HepG2 (cell line): ENCODE measurements around the gene PSMA7. TPM values are rescaled to one million over a fixed set of nuclear protein-coding genes. Genes with fewer than 3 reads are reported as not detected.

Source experiments
- ATAC-seq: fragments of 200-7000 bp; cut with Tn5 transposase; 3 replicates; pipeline ENCODE4 v1.9.1; 2020; ENCODE audit warnings: mild to moderate bottlenecking, moderate library complexity
- BruUV-seq: library from RNA; stranded (reverse); fragments of 400-500 nt; replicated peaks from 2 replicates; lab custom pipeline; 2021; lab: Mats Ljungman, UMichigan
- CTCF ChIA-PET: fragments of 300-600 bp; formaldehyde crosslinking; extraction: SDS; loops from one replicate; lab custom pipeline; 2021; ENCODE audit warnings: low total read pairs, inconsistent platforms, low intra/inter-chr PET ratio; lab: Yijun Ruan, JAX
- POLR2A ChIA-PET: fragments of 350-600 bp; sonication (Branson Sonifier 250); formaldehyde crosslinking; loops from one replicate; lab custom pipeline; 2020; ENCODE audit warnings: antibody characterized with exemption, inconsistent platforms; lab: Yijun Ruan, JAX
- DNase-seq: peaks from one replicate; pipeline ENCODE4 v3.0.0-alpha.2; 2015; ENCODE audit warnings: low spot score
- FAIRE-seq: peaks from 3 replicates; lab custom pipeline; 2011; peaks lifted over from hg19 to GRCh38; lab: Jason Lieb, UNC
- H2AFZ ChIP-seq: one replicate; pipeline ENCODE4 v1.6.1; 2011; ENCODE audit warnings: low read length, inconsistent platforms
- H3K27ac ChIP-seq: fragments of 300-600 bp; 3 replicates; pipeline ENCODE4 v1.8.0; 2011; ENCODE audit warnings: mixed run types, mild to moderate bottlenecking, mixed read lengths, low read length, inconsistent platforms; ENCODE audit not compliant: insufficient read depth; ENCODE audit errors: extremely low read length
- H3K27me3 ChIP-seq, 2 experiments: fragments of 200-600 bp in 1 of 2; 2 replicates in 1 of 2; 3 replicates in 1 of 2; pipeline versions ENCODE4 v1.6.0 to v1.8.0; 2011; ENCODE audit warnings: low read length in 2 of 2, mild to moderate bottlenecking in 2 of 2, moderate library complexity in 2 of 2, inconsistent platforms in 1 of 2; ENCODE audit not compliant: insufficient read depth in 2 of 2, control insufficient read depth in 1 of 2
- H3K36me3 ChIP-seq, 2 experiments: fragments of 200-600 bp in 1 of 2; replicated peaks in 1 of 2; 2 replicates in 1 of 2; 3 replicates in 1 of 2; pipeline versions ENCODE4 v1.5.1 to v1.8.0; 2011; ENCODE audit warnings: low read length in 2 of 2, inconsistent platforms in 1 of 2; ENCODE audit not compliant: insufficient read depth in 2 of 2, control insufficient read depth in 1 of 2
- H3K4me1 ChIP-seq: 2 replicates; pipeline ENCODE4 v1.5.1; 2012; ENCODE audit warnings: low read length, inconsistent platforms; ENCODE audit not compliant: insufficient read depth
- H3K4me2 ChIP-seq: 2 replicates; pipeline ENCODE4 v1.6.0; 2011; ENCODE audit warnings: low read depth, low read length, inconsistent platforms
- H3K4me3 ChIP-seq, 3 experiments: fragments of 200-600 bp in 1 of 3; sonication (generic), shearing (Covaris generic) in 1 of 3; replicated peaks in 1 of 3; 2 replicates each; pipeline ENCODE4 v1.5.1; 2011 to 2016; ENCODE audit warnings: low read length in 3 of 3, inconsistent platforms in 2 of 3, low read depth in 2 of 3, mild to moderate bottlenecking in 2 of 3, control low read depth in 1 of 3, mixed read lengths in 1 of 3; ENCODE audit not compliant: insufficient read depth in 1 of 3
- H3K79me2 ChIP-seq: one replicate; pipeline ENCODE4 v1.6.1; 2011; ENCODE audit warnings: low read length, inconsistent platforms; ENCODE audit not compliant: insufficient read depth
- H3K9ac ChIP-seq: 2 replicates; pipeline ENCODE4 v1.6.0; 2011; ENCODE audit warnings: mild to moderate bottlenecking, low read depth, low read length, inconsistent platforms; ENCODE audit not compliant: insufficient read depth
- H3K9me3 ChIP-seq: 2 replicates; pipeline ENCODE4 v1.5.1; 2012; ENCODE audit warnings: mild to moderate bottlenecking, low read length
- H4K20me1 ChIP-seq: 2 replicates; pipeline ENCODE4 v1.6.0; 2011; ENCODE audit warnings: inconsistent platforms, mild to moderate bottlenecking, low read length, moderate library complexity; ENCODE audit not compliant: insufficient read depth
- FIP1L1 ChIP-seq: fragments of 200-400 bp; formaldehyde crosslinking; IDR thresholded peaks from 2 replicates; pipeline ENCODE4 v1.6.1; 2018; ENCODE audit warnings: low read depth, mild to moderate bottlenecking, low read length, moderate library complexity, borderline replicate concordance; ENCODE audit not compliant: insufficient read depth
- GMEB1 ChIP-seq: sonication (generic); formaldehyde crosslinking; IDR thresholded peaks from 2 replicates; pipeline ENCODE4 v1.5.1; 2020; ENCODE audit warnings: missing genetic modification reagents, mild to moderate bottlenecking, borderline replicate concordance
- ISL2 ChIP-seq: sonication (generic); formaldehyde crosslinking; IDR thresholded peaks from 2 replicates; pipeline ENCODE4 v1.5.0; 2020; ENCODE audit warnings: missing genetic modification reagents
- KDM4B ChIP-seq: sonication (generic); formaldehyde crosslinking; IDR thresholded peaks from 2 replicates; pipeline ENCODE4 v1.4.0; 2020; ENCODE audit warnings: missing genetic modification reagents
- NRL ChIP-seq: sonication (generic); formaldehyde crosslinking; IDR thresholded peaks from 2 replicates; pipeline ENCODE4 v1.5.0; 2020; ENCODE audit warnings: missing genetic modification reagents, mild to moderate bottlenecking, moderate library complexity, borderline replicate concordance
- PRPF4 ChIP-seq: fragments of 200-400 bp; formaldehyde crosslinking; IDR thresholded peaks from 2 replicates; pipeline ENCODE4 v1.6.1; 2016; ENCODE audit warnings: low read length, low read depth; ENCODE audit not compliant: poor library complexity, severe bottlenecking
- REXO4 ChIP-seq: sonication (generic); formaldehyde crosslinking; IDR thresholded peaks from 2 replicates; pipeline ENCODE4 v1.8.0; 2022; ENCODE audit warnings: missing genetic modification reagents, mild to moderate bottlenecking, borderline replicate concordance
- THAP7 ChIP-seq: sonication (generic); formaldehyde crosslinking; IDR thresholded peaks from 2 replicates; pipeline ENCODE4 v1.8.1; 2023; ENCODE audit warnings: mild to moderate bottlenecking, missing genetic modification reagents
- ZBTB3 ChIP-seq: sonication (generic); formaldehyde crosslinking; IDR thresholded peaks from 2 replicates; pipeline ENCODE4 v1.4.0; 2020; ENCODE audit warnings: low read depth, mild to moderate bottlenecking, moderate library complexity, missing genetic modification reagents, borderline replicate concordance
- ZBTB40 ChIP-seq, 2 experiments: fragments of 450-650 bp in 1 of 2; sonication (generic) in 1 of 2; formaldehyde crosslinking in 1 of 2; IDR thresholded peaks; 2 replicates each; pipeline versions ENCODE4 v1.6.1 to v1.8.0; 2016 to 2022; ENCODE audit warnings: antibody characterized with exemption in 1 of 2, mild to moderate bottlenecking in 1 of 2, missing genetic modification reagents in 1 of 2
- ZNF205 ChIP-seq: IDR thresholded peaks from 2 replicates; pipeline ENCODE4 v1.6.1; 2018; ENCODE audit warnings: missing biosample characterization, missing genetic modification reagents
- ZNF713 ChIP-seq: sonication (generic); formaldehyde crosslinking; IDR thresholded peaks from 2 replicates; pipeline ENCODE4 v1.4.0; 2020; ENCODE audit warnings: mild to moderate bottlenecking, missing genetic modification reagents
- ZNF841 ChIP-seq: sonication (generic); formaldehyde crosslinking; IDR thresholded peaks from 2 replicates; pipeline ENCODE4 v1.8.1; 2023; ENCODE audit warnings: missing genetic modification reagents, borderline replicate concordance
- WGBS: methylation state at CpG from one replicate; pipeline ENCODE4 v1.1.6; 2017; ENCODE audit warnings: low lambda C conversion rate; 5-methylcytosine and 5-hydroxymethylcytosine counted together
- in situ Hi-C: cut with HindIII; loops from 2 replicates; pipeline ENCODE4 v1.10.0; 2017; ENCODE audit warnings: low pct_unique_long_range_greater_than_20kb; ENCODE audit not compliant: extremely low pct_ligation_motif_present
- intact Hi-C: fragments of 100-400 bp; cut with micrococcal nuclease; formaldehyde crosslinking; loops from one replicate; pipeline ENCODE4 v1.10.0; 2022; ENCODE audit not compliant: unreplicated experiment
- polyA plus RNA-seq, 8 experiments: library from polyadenylated mRNA; depleted of rRNA in 3 of 8; stranded (reverse) in 7 of 8; unstranded in 1 of 8; fragments of >200 nt; fragmentation: Illumina TruSeq in 4 of 8; extraction: Trizol in 4 of 8; gene quantifications; 2 replicates each; pipeline versions ENCODE4 v1.2.1 to v1.2.3, GENCODE V29; 2011 to 2016; ENCODE audit warnings: low read depth in 4 of 8, missing spikeins in 1 of 8, mixed read lengths in 1 of 8; ENCODE audit not compliant: insufficient read depth in 1 of 8
- total RNA-seq, 5 experiments: library from RNA; depleted of rRNA; stranded (reverse); fragments of >200 nt; fragmentation: Illumina TruSeq; extraction: Trizol; gene quantifications; 2 replicates each; pipeline ENCODE4 v1.2.3, GENCODE V29; 2016; ENCODE audit warnings: low read depth in 1 of 5

Gene PSMA7
- total and polyA plus RNA-seq, 2 of the 13 experiments (the other 11 are each of a cell fraction or from before 2014, with no cell fraction given): 531 to 631 TPM

- H3K4me2 ChIP-seq: no peak overlapping the region
- ATAC-seq: no peak; the same call in 2 of the 3 replicates
- H3K4me1 ChIP-seq: no peaks in the 10 kb centered on the region
- BruUV-seq: no TSS peak
- H3K9me3 ChIP-seq: no peaks in the 10 kb centered on the region
- no peaks in the 10 kb centered on the region for H3K79me2 ChIP-seq
- in situ Hi-C loops (no loop called here), intact Hi-C loops (no loop called here)
- H3K27me3 ChIP-seq: no peaks in the 10 kb centered on the region; a peak in 1 of 5 replicates
- H3K36me3 ChIP-seq: peaks cover 33 to 61% of the 10 kb centered on the region in 2 experiments
- POLR2A ChIA-PET: interaction anchor here (1.7 kb wide), 1 partner anchor 16 kb away, joined by 4 read pairs; no protein-coding TSS in a partner anchor
- no peak overlapping the region for H2AFZ ChIP-seq
- no peaks in the 10 kb centered on the region for H4K20me1 ChIP-seq
- WGBS: 98% methylated on average over 13 of the region's 18 CpGs
- H3K27ac ChIP-seq: no peak overlapping the region
- FAIRE-seq: no peak
- no peak overlapping the region for H3K9ac ChIP-seq
- CTCF ChIA-PET: no interaction called here
- no peak for DNase-seq
- no peak overlapping the region for H3K4me3 ChIP-seq
- TF ChIP-seq REXO4 (CRISPR knock-in tag) (no peak), KDM4B (no peak), NRL (CRISPR knock-in tag) (no peak), ZBTB40 (IDR thresholded peaks at IDR 0.05) (no peak), ZBTB40 (CRISPR knock-in tag; IDR thresholded peaks at IDR 0.05) (no peak), PRPF4 (no peak), ZNF841 (CRISPR knock-in tag) (no peak), ZBTB3 (CRISPR knock-in tag) (no peak), ZNF205 (CRISPR knock-in tag) (no peak), THAP7 (no peak), ISL2 (CRISPR knock-in tag) (no peak), GMEB1 (CRISPR knock-in tag) (no peak), FIP1L1 (no peak), ZNF713 (CRISPR knock-in tag) (no peak)
These were observed 29.5 kb upstream of the PSMA7 start for GRCh38 chr20:62172666-62173065.
